ENCODE measurements around the gene GCN1.
A peak's percentile ranks its signal among the peaks of the same experiment; 100 is the strongest.
"Not testable (repeated sequence)": the region's sequence is repeated elsewhere in the genome, so short reads cannot be mapped to it uniquely, and the experiment has no call there.

The GCN1 gene

DNA sequence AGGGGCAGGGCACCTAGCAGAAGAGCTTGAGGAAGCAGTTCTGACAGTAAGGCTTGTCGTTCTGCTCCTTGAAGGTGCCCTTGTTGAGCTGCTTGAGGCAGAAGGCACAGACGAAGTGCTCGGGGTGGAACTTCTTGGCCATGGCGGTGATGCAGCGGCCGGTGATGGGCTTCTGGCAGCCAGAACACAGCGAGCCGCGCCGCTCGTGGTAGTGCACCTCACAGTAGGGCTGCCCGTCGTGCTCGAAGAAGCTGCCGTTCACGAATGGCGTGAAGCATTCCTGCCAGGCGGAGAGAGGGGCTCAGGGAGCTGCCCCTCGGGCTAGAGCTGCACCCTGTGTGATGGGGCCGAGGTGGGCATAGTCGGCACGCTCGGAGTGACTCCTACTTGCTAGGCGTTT is 17.8 kb upstream of the GCN1 start:
- DNase-seq, result no peak

DNA sequence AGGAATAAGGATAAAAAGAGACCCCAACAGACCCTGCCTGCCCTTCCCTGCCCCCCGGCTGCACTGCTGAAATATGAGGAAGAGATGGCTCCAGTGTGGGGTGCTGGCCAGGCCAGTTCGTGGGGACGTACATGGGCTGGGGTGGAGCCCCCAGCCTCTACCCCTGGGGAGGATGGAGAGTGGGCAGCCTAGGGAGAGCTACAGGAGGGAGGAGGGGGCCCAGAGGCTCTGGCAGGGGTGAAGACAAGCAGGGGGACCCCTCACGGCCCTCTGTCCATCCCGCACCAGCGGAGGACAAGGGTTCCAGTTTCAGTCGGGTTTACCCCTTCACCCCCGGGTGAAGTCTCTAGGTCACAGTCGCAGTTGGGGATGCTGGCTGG is 17.4 kb upstream of the GCN1 start:
- DNase-seq, result no peak

DNA sequence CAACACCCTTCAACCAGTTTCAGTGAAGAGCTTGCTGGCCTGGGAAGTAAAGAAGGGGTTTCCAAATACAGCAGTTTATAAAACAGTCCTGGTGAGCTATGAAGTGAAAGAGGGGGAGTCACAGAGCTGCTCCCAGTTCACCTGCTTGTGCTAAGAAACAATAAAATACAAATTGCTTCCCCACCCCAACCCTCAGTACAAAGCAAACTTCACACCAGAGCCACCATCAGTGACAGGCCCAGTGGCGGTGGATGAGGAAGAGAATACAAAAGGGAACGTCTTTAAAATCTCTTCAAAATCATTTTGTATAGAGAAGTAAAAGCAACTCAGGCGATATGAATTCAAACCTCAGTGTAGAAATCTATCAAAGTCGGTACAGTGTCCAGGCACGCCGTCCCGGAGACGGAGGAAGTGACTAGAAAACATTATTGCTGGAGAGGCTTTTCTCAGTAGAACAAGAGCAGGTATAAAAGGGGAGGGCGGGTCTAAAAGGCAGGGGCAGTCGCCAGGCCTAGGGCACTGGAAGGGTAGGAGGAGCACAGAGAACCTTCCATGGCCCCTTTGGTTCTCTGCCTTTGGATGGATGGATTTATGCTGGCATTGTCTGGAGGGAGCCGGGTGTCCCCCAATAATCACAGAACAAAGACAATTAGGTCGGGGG is 16.9 kb upstream of the GCN1 start:
- no peak for DNase-seq

DNA sequence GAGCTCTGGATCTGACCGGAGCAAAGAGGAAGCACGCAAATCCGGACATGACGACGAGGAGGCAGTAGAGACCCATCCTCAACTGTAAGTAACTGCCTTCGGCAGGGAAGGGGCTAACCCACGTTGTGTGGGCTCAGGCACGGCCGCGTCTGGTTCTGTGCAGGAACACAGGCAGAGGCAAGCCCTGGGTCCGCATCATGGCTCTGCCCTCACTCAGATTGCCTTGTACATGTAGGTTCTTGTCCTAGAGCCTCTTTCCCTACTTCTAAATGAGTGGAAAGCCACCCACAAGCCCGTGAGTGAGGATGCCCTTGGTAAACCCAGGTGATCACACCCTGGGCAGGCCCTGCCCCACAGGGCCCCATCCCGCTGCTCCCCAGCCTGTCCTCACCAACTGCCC is 15.3 kb upstream of the GCN1 start:
- DNase-seq, result no peak

DNA sequence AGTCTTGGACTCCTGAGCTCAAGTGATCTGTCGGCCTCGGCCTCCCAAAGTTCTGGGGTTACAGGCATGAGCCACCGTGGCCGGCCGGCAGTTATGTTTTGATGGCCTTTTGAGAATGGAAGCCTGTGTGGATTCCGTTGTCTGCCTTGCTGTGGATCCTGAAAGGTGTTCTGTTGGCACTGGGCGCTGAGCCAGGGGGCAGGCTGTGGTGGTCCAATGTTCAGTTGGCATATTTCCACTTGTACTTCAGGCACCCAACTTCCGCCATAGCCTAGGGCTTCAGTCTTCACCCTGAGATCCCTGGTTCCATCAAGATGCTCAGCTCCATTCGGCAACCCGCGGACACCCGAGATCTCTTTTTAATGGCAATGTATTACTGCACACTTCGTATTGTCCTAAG is 12.7 kb upstream of the GCN1 start:
- DNase-seq, result no peak

DNA sequence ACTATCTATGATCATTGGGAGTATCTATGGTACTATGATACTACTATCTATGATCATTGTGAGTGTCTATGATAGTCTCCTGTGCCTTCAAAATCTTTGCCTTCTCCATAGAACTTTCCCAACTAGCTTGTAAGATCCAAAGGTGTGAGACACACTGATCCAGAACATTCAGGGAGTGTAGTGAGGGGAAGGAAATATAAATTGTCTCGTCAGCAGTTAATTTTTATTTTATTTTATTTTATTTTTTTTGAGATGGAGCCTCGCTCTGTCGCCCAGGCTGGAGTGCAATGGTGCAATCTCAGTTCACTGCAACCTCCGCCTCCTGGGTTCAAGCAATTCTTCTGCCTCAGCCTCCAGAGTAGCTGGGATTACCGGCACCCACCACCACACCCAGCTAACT is 12.3 kb upstream of the GCN1 start:
- DNase-seq, result not testable (repeated sequence)

DNA sequence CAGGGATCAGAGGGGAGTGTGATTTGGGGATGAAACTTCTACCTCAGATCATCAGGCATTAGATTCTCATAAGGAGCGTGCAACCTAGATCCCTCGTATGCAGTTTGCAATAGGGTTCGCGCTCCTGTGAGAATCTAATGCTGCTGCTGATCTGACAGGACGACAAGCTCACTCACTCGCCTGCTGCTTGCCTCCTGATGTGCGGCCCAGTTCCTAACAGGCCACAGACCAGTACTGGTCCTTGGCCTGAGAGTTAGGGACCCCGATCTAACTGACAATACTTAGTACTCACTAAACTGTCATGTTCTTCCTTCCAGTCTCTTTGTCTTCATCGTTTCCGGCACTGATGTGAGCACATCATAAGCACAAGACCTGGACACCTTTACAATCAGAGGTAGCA is 11.7 kb upstream of the GCN1 start:
- no peak for DNase-seq

DNA sequence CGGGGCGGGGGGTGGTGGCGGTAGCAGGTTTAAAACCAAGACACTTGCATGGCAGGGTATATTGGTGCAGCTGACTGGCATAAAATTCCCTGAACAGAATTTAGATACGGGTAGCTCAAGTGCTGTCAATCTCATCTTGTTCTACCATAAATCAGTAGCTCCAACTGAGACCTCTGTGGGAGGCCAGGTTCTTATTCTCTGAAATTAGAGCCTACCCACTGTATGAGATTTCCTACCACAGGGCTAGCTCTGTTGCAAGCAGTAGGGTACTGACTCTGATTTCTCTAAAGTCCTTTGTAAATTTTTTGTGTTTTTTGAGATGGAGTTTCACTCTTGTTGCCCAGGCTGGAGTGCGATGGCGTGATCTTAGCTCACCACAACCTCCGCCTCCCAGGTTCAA is 9.7 kb upstream of the GCN1 start:
- DNase-seq, result no peak

DNA sequence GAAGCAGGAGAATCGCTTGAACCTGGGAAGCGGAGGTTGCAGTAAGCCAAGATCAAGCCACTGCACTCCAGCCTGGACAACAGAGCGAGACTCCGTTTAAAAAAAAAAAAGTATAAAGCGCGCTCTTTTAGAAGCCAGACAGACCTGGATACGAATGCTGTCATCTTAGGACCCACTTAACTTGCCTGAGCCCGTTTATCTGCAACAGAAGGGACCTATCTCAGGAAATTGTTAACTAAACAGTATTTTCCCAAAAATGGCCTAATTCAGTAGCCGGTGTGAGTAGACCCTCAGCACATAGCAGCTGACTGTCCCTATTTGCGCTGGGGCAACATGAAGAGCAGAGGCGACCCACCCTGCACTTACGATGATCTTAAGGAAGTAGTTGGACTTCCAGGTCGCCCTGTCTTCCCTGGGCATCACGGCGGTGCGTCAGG is 5.9 kb upstream of the GCN1 start:
- no peak for DNase-seq

DNA sequence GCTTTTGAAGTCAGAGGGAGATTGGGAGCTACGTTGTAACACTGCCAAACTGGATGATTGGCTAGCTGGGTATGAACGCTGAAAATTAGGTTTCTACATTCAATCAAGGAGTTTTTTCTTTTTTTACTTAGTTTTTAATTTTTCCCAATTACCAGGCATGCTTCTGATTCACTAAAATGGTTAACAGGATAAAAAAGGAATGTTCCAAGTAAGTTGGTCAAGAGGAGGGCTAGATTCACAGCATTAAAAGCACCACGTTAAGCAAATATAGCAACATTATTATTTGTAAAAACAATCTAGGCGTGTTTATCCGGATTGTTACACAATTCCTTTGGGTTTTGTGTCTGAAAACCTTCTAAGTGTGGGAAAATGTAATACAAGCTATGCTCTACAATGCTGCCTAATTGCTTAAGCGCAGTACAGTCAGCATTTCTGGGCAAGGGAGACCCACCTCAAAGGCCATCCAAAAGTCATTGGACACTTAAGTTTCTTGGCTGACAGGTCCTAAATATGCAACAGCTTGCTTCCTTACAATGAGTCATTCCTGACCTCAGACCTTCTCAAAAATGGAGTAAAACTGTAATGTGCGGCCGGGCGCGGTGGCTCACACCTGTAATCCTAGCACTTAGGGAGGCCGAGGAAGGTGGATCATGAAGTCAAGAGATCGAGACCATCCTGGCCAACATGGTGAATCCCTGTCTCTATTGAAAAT is 5.2 kb upstream of the GCN1 start:
- peak; percentile 32 to 52 (median 41) for DNase-seq

DNA sequence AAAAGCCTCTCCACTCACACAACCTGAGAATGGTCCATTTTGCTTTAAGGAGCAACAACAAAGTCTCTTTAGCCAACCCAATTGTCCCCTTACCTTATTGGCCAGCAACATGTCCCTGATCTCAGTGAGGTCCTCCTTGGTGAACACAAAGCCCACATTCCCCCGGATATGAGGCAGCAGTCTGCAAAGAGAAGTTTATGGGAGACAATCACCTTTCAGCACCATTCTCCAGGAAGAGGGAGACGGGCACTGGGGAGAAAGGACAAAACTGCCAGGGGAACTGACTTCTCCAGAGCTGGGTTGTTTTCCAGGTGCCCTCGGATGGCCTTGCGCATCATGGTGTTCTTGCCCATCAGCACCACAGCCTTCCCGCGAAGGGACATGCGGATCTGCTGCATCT is 4.5 kb upstream of the GCN1 start:
- DNase-seq, result no peak

DNA sequence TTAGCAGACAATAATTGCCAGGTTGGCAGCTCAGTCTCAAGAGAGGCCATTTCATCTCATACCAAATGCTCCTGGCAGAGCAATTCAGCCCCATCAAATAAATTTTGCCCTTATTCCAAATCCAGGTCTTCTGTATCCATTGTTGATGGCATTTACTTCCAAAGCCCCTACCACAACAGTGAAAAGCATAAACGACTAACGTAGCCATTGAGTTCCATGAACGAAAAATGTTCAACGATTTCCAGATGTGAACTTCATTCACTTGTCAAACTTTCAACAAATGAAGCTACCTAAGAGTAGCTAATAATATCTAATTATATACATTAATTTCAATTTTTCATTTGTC is 3.0 kb upstream of the GCN1 start:
- no peak for DNase-seq

DNA sequence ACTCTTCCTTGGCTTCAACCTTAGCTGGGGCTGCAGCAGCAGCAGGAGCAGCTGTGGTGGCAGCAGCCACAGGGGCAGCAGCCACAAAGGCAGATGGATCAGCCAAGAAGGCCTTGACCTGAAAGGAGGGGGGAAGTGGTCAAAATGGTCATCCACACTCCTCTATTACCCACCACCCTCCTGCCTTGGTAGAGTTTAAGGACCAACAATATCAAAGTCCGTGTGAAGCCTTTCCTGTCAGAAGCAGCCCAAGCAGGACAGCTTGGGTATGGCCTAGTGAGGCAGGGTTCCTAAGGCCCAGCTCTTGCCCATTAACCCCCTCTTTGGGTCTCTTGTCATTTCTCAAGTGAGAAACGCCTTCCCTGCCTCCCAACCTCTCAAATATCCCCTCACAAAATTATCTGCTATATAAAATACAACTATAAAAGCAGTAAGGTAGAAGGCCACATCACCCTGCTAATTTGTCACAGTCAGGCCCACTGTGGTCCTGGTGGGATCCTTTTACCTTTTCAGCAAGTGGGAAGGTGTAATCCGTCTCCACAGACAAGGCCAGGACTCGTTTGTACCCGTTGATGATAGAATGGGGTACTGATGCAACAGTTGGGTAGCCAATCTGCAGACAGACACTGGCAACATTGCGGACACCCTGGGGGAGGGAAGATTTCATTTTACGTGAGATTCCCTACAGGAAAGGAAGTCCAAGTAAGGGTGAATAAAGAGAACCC is 2.5 kb upstream of the GCN1 start:
- not testable (repeated sequence) for DNase-seq

DNA sequence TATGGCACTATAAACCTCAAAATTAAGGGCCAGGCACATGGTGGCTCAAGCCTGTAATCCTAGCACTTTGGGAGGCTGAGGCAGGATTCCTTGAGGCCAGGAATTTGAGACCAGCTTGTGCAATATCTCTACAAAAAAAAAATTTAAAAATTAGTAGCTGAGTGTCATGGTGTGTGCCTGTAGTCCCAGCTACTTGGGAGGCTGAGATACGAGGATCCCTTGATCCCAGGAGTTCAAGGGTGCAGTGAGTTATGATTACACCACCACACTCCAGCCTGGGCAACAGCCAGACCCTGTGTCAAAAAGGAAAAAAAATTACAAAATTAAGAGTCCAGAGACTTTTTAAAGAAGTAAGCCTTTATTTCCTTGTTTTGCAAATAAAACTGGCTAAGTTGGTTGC is 1.8 kb upstream of the GCN1 start:
- no peak for DNase-seq

DNA sequence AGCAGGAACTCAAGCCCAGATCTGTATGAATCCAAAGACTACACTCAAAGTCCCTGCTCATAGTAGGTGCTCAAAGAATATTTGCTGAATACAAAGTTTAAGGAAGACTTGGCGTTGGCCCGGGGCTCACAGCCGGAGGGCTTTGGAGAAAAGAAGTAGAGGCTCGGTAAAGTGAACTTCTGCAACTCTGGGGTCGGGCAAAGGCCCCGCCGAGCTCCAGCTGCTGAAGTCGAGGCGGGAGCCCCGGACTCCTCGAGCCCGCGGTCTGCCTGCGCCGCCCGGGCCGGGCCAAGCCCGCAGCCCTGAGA is 335 bp downstream of the GCN1 start:
- DNase-seq, result no peak

DNA sequence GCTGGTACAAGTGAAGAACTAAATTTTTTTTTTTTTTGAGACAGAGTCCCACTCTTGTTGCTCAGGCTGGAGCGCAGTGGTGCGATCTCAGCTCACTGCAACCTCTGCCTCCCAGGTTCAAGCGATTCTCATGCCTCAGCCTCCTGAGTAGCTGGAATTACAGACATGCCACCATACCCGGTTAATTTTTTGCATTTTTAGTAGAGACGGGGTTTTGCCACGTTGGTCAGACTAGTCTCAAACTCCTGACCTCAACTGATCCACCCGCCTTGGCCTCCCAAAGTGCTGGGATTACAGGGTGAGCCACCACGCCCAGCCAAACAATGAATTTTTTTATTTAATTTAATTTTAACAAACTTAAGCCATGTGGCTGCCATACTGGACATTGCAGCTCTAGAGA is 1.2 kb downstream of the GCN1 start:
- not testable (repeated sequence) for DNase-seq

DNA sequence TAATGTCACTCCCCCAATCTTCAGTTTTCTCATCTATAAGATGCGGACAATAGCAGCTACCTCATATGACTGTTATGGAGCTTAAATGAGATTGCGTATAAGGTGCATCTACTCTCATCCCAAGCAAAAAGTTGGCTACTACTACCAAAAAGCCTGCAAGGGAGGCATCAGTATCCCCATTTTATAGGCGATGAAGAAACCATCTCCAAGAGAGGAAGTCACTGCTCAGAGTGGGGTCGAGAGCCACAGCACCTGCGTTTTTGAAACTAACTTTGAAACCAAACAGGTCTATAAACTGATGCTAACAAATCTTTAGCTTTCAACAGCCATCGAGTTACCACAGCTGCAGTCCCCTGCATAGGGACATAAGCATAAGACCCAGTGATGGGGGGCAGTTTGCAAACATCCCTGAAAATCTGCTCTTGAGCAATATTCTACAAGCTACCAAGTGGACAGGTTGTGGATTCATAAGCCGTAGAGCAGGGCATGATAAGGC is 3.5 kb downstream of the GCN1 start:
- no peak for DNase-seq

DNA sequence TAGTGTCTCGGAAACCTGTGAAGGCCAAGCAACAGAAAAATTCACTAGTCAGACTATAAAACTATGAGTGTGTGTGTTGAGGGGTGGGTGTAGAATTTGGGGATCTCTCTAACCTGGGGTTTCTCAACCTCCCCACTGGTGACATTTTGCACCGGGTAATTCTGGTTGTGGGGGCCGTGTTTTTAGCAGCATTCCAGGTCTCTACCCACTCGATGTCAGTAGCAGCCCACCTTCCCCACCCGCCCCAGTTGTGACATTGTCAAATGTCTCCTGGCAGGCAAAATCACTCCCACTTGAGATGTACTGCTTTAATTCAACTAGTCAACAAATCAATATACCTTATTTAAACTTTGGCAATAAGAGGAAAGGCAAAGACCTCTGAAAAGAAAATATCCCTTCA is 4.1 kb downstream of the GCN1 start:
- no peak for DNase-seq

DNA sequence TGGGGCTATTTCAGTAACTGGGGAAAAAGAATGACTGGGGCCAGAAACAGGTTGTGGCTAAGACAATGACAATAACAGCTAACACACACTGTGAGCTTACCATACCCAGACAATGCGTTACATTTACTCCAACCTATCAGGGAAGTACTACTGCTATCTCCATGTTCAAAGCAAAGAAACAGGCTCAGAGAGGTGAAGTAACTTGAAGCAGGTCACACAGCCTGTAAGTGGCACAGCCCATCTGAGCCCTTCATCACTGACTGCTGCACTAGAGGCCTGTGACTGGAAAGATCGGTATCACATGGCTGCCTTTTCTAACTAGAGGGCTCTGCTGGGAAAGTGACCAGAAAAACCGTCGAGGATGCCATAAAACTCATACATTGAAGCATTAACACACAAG is 7.9 kb downstream of the GCN1 start:
- no peak for DNase-seq

DNA sequence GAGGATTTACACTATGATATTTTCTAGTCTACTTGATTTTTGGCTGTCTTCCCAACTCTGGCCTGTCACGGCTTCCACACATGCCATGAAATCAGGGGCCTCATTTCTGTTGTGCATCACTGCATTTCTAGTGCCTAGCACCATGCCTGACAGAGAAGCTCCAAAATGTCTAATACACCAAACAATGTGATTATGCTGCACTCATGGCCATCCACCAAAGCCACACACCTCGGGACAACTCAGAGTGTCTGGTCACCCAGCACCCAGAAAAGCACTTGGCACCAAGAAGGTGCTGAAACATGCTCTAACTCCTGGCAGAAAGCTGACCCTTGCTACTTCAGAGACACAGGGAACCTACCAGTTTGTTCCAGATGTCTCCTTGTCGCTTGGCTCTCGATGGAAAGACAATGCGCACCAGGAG is 11.3 kb downstream of the GCN1 start:
- no peak for DNase-seq

DNA sequence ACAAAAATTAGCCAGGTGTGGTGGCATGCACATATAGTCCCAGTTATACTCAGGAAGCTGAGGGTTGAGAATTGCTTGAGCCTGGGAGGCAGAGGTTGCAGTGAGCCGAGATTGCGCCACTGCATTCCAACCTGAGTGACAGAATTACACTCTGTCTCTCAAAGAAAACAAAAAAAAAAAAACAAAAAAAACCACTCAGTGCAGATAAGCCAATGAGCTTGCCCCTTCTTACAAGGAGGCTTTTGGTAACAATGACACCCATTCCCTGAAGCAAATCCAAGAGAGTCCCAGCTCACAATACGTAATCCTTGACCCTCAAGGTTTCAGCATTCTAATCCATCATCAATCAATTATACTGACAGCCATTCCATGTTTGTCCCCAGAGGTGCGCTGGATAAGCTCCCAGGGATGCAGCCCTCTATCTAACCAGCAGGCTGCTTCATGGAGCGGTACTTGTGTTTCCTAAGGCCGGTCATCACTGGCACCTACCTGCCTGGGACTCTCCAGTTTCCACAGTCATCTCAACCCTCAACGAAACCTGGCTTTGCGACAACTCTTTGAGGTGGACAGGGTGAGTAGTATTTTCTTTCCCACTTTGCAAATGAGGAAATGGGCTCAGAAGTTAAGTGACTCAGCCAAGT is 12.4 kb downstream of the GCN1 start:
- DNase-seq, result no peak

DNA sequence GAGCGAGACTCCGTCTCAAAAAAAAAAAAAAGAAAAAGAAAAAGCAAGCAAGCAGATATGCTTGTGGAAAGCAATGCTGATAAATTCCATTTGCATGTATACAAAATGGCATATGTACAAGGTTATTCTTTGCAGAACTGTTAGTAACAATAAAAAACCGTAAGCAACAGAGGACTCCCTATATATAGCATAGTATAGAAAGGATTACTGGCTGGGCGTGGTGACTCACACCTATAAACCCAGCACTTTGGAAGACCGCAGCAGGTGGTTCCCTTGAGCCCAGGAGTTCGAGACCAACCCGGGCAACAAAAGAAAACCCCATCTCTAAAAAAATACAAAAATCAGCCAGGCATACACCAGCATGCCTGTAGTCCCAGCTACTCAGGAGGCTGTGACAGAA is 13.5 kb downstream of the GCN1 start:
- no peak for DNase-seq

DNA sequence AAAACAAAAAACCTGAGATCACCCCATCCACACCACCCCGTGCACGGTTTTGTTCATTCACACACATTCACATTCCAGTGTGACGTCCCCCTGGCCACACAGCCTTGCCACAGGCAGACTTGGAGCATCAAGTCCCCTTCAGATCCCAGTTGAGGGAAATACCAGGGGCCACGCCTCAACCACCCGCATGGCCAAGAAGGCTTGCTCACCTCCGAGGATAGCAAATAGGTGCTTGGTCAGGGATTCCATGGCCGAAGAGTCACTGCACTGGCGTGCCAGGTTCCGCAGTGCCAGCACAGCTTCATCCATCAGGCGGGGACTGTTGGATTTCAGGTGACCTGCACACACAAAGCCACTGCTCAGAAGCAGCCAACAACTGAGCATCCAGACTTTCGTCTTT is 19.0 kb downstream of the GCN1 start:
- DNase-seq, result no peak

DNA sequence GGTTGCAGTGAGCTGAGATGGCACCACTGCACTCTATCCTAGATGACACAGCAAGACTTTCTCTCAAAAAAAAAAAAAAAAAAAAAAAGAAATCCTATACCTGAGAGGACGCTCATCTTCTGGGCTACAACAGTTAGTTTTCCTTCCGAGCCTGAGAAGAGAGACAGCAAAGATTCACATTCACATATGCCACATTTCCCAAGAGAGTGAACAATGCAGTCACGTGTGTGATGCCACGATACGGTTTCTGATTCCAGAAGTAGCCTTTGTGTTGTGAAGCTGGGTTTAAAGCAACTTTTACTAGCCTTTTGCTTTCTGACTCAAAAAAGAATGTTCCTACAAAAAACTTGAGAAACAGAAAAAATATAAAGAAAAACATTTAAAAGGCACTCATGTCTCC is 19.5 kb downstream of the GCN1 start:
- DNase-seq, result no peak
